Testis (tissue), 2 donors: ENCODE results near the gene DNAJC4.

Experiments used
- CTCF ChIP-seq, 3 experiments: fragments of 450-650 bp in 2 of 3; fragments of 200-600 bp in 1 of 3; sonication (generic) in 1 of 3; IDR thresholded peaks; one replicate each; pipeline ENCODE4 v1.5.1; 2016 to 2019; ENCODE audit warnings: antibody characterized with exemption in 3 of 3, mild to moderate bottlenecking in 2 of 3, moderate library complexity in 1 of 3
- POLR2A ChIP-seq: fragments of 450-650 bp; IDR thresholded peaks from one replicate; pipeline ENCODE4 v1.6.1; 2017; ENCODE audit warnings: antibody characterized with exemption, mild to moderate bottlenecking, moderate library complexity

- no peak for TF ChIP-seq CTCF (IDR thresholded peaks at IDR 0.05)
- no peak for TF ChIP-seq POLR2A
Observed at GRCh38 chr11:64275031-64275800, 44.9 kb downstream of the DNAJC4 start.
